Large intestine (tissue), 12 donors: ENCODE results near the gene LMLN. TPM values are rescaled to one million over a fixed set of nuclear protein-coding genes. Genes with fewer than 3 reads are reported as not detected.
"Not testable (repeated sequence)": the region's sequence is repeated elsewhere in the genome, so short reads cannot be mapped to it uniquely, and the experiment has no call there.

Experiments used
- DNase-seq, 2 donors: peaks; one replicate each; pipeline versions ENCODE4 v3.0.0 to v3.0.0-alpha.2; 2013
- H3K27ac ChIP-seq: one replicate; pipeline ENCODE4 v1.5.1; 2013; ENCODE audit warnings: low read length
- H3K27me3 ChIP-seq: 2 replicates; pipeline ENCODE4 v1.6.1; 2013; ENCODE audit warnings: low read length; ENCODE audit not compliant: control insufficient read depth, insufficient read depth
- H3K36me3 ChIP-seq: 2 replicates; pipeline ENCODE4 v1.6.1; 2013; ENCODE audit warnings: low read length; ENCODE audit not compliant: control insufficient read depth, insufficient read depth
- H3K4me1 ChIP-seq: one replicate; pipeline ENCODE4 v1.6.1; 2013; ENCODE audit warnings: low read length; ENCODE audit not compliant: control insufficient read depth, insufficient read depth
- H3K4me3 ChIP-seq: one replicate; pipeline ENCODE4 v1.5.1; 2013; ENCODE audit warnings: low read length
- H3K9me3 ChIP-seq: one replicate; pipeline ENCODE4 v1.6.1; 2013; ENCODE audit warnings: mild to moderate bottlenecking, low read depth, low read length, moderate library complexity; ENCODE audit not compliant: control insufficient read depth
- WGBS: methylation state at CpG from one replicate; pipeline ENCODE4 v1.1.5; 2013; ENCODE audit warnings: low lambda C conversion rate; ENCODE audit not compliant: insufficient coverage; 5-methylcytosine and 5-hydroxymethylcytosine counted together
- long read RNA-seq, 11 donors: transcript quantifications; one replicate each; lab custom pipeline, GENCODE V29; 2026
- polyA plus RNA-seq: library from polyadenylated mRNA; unstranded; fragments of 120-200 nt; gene quantifications from one replicate; pipeline ENCODE4 v1.2.1, GENCODE V29; 2013

Gene LMLN, protein sequence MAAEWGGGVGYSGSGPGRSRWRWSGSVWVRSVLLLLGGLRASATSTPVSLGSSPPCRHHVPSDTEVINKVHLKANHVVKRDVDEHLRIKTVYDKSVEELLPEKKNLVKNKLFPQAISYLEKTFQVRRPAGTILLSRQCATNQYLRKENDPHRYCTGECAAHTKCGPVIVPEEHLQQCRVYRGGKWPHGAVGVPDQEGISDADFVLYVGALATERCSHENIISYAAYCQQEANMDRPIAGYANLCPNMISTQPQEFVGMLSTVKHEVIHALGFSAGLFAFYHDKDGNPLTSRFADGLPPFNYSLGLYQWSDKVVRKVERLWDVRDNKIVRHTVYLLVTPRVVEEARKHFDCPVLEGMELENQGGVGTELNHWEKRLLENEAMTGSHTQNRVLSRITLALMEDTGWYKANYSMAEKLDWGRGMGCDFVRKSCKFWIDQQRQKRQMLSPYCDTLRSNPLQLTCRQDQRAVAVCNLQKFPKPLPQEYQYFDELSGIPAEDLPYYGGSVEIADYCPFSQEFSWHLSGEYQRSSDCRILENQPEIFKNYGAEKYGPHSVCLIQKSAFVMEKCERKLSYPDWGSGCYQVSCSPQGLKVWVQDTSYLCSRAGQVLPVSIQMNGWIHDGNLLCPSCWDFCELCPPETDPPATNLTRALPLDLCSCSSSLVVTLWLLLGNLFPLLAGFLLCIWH
- 4.9 TPM for polyA plus RNA-seq
- long read RNA-seq, donor 1, partial matches to known transcripts: 0 of 1 reads
- long read RNA-seq, donor 1, other reads (novel, unspliced or antisense): 0 of 1 reads
- long read RNA-seq, donor 2: 0 reads
- long read RNA-seq, donor 3: 0 reads
- long read RNA-seq, donor 4, partial matches to known transcripts: 0 of 1 reads
- long read RNA-seq, donor 4, other reads (novel, unspliced or antisense): 0 of 1 reads
- long read RNA-seq, donor 5: 0 reads
- long read RNA-seq, donor 6: 0 reads
- long read RNA-seq, donor 7: 0 reads
- long read RNA-seq, donor 8, partial matches to known transcripts: 0 of 1 reads
- long read RNA-seq, donor 8, other reads (novel, unspliced or antisense): 0 of 1 reads
- long read RNA-seq, donor 9: 0 reads
- long read RNA-seq, donor 10, partial matches to known transcripts: 0 of 1 reads
- long read RNA-seq, donor 10, other reads (novel, unspliced or antisense): 0 of 1 reads
- long read RNA-seq, donor 11: 0 reads

DNA sequence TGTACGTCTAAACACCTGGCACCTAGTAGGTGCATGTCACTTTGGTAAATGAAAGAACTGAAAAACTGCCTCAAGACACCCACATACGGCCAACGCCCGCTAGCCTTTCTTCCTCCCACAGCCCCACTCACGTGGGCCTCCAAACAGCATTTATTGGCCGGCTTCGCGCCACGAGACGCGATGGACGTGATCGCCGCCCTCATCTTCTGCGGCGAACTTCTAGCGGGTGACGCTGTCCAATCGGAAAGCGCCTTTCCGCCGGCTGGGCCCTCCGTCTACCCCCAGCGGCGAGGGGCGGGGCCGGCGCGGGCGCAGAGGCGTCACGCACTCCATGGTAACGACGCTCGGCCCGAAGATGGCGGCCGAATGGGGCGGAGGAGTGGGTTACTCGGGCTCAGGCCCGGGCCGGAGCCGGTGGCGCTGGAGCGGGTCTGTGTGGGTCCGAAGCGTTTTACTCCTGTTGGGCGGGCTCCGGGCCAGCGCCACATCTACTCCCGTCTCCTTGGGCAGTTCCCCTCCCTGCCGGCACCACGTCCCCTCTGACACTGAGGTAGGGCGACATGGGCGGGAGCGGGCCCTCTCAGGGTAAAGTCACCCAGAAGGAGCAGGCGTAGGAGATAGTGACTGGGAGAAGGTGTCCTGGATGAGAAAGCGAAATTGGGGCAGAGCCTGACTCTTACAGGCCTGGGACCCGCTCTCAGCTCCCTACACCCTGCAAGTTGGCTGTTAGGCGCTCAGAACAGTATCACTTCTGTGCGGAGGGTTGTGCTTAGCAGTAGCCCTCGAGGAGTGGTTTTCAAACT lies at the start of gene LMLN:
LMLN (plus strand) TSS at position 327 of the 803 bp plus-strand sequence; CDS start at position 356, 29 bp downstream.
- H3K4me1 ChIP-seq: peaks cover 7% of the 10 kb centered on the region
- DNase-seq: peak; percentile 96 to 97
- no peaks in the 10 kb centered on the region for H3K27me3 ChIP-seq
- H3K9me3 ChIP-seq: no peaks in the 10 kb centered on the region
- peaks cover 16% of the 10 kb centered on the region for H3K36me3 ChIP-seq
- H3K27ac ChIP-seq: peak within 1 kb of the TSS; percentile 36
- no CpG with 5 or more reads among the region's 62 CpGs for WGBS
- H3K4me3 ChIP-seq: peak within 1 kb of the TSS; percentile 59

DNA sequence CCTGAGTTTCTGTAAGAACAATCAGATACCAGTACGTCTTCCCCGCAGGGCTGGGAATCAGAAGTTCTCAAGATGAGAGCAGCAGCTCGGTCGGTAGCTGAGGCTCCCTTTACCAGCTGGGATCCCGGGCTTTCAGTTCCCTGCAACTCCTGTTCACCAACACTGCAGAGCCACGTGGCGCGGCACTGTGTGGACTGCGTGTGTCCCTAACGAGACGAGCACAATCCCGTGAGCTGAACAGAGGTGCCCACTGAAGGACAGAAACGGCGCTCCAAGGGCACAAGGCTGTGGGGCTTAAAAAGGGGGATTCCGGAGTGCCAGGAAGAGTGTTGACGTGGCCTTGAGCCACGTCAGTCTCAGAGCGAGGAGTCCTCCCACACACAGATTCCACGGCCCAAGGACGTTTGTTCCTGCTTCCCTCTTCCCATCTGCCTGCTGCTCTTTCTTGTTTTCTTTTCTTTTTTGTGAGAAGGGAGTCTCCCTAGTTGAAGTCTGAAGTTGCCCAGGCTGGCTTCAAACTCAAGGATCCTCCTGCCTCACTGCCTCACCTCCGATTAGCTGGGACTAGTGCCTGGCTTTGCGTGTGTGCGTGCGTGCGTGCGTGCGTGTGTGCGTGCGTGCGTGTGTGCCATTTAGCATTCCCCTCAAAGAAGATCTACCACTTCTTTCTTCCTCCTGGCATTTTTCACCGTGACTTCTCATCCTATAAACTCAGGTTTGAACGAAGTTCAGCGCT lies 47.1 kb upstream of the LMLN start:
- Histone ChIP-seq H3K27ac (no peak overlapping the region), H3K4me1 (no peaks in the 10 kb centered on the region), H3K27me3 (no peaks in the 10 kb centered on the region), H3K4me3 (no peak overlapping the region), H3K36me3 (no peaks in the 10 kb centered on the region), H3K9me3 (no peaks in the 10 kb centered on the region)
- WGBS: 91% methylated on average over 6 of the region's 33 CpGs
- no peak for DNase-seq

DNA sequence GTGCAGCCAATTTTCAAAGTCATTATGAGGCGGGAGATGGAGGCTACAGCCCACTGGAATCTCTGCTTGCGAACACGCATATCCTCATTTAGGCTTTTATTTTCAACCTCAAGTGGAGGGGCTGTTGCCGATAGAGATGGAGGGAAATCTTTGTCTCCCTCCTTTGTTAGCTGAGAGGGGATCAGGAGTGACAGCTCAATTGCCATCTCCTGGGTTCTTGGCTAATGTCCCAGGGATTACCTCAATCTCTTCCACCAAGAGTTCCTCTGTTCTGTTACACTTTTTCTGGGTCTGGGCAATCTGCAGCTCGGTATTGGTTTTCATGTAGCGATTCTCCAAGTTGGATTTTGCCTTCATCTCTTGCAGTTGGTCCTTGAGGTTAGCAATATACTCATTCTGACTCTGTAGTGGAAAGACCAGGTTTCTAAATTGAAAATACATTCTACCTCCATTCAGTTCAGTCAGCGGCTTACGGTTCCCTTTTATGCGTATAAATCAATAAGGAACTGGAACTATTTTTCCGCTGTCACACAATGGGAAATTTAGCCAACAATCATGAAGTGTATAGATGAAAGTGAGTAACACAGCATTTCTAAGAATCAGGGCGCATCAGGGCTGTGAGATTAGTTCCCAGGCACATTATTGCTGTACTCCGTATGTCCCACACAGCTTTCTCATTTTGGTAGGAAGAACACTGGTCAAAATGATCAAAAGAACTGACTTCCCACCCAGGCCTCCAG lies 46.2 kb upstream of the LMLN start:
- Histone ChIP-seq H3K9me3 (no peaks in the 10 kb centered on the region), H3K36me3 (no peaks in the 10 kb centered on the region), H3K4me3 (no peak overlapping the region), H3K4me1 (no peaks in the 10 kb centered on the region), H3K27me3 (no peaks in the 10 kb centered on the region), H3K27ac (no peak overlapping the region)
- no CpG with 5 or more reads among the region's 12 CpGs for WGBS
- no peak for DNase-seq

DNA sequence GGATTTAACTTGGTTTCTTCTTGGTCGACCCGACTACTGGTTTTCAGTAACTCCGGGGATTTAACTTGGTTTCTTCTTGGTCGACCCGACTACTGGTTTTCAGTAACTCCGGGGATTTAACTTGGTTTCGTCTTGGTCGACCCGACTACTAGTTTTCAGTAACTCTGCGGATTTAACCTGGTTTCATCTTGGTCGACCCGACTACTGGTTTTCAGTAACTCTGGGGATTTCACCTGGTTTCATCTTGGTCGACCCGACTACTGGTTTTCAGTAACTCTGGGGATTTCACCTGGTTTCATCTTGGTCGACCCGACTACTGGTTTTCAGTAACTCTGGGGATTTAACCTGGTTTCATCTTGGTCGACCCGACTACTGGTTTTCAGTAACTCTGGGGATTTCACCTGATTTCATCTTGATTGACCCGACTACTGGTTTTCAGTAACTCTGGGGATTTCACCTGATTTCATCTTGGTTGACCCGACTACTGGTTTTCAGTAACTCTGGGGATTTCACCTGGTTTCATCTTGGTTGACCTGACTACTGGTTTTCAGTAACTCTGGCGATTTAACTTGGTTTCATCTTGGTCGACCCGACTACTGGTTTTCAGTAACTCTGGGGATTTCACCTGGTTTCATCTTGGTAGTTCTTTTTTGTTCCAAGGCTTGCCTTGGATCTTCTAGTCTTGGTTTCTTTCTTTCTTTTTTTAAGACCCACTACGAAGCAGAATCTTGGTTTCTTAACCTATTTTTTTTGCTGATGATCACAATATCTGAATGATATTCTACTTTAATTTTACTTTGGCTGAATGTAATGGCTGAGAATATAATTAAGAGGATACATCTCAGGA lies 38.4 kb upstream of the LMLN start:
- not testable (repeated sequence) for H3K36me3 ChIP-seq, H3K4me1 ChIP-seq, H3K9me3 ChIP-seq, H3K4me3 ChIP-seq, DNase-seq, H3K27ac ChIP-seq, H3K27me3 ChIP-seq
- WGBS: 100% methylated on average over 6 of the region's 24 CpGs

DNA sequence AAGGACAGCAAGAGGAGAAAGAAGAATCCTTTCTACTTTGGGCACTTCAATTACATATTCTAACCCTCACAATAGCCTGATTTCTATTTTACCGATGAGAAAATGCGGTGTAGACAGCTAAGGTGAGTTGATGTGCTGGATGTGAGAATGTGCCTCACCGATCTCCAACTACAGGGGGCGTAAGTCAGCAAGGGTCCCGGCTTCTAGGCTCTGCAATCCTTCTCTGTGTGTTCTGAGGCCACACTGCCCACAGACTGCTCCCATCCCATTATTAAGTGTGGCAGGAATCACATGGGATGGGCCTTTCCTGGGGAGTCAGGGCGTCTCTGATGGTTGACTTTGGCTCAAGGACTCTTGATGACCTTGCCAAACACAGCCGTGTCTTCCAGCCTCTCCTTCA lies 33.6 kb upstream of the LMLN start:
- no peak for DNase-seq
- H3K36me3 ChIP-seq: no peaks in the 10 kb centered on the region
- H3K27ac ChIP-seq: no peak overlapping the region
- no peaks in the 10 kb centered on the region for H3K27me3 ChIP-seq
- H3K4me3 ChIP-seq: no peak overlapping the region
- WGBS: no CpG with 5 or more reads among the region's 7 CpGs
- no peaks in the 10 kb centered on the region for H3K9me3 ChIP-seq
- no peaks in the 10 kb centered on the region for H3K4me1 ChIP-seq

DNA sequence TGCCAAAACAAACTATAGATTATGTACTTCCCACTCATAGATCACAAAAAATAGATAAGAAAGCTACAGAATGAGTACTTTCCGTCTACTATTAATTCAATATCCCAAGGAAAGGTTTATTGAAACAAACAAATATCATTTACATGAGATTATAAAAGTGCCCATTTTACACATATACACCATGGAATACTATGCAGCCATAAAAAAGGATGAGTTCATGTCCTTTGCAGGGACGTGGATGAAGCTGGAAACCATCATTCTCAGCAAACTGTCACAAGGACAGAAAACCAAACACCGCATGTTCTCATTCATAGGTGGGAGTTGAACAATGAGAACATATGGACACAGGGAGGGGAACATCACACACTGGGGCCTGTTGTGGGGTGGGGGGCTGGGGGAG lies 32.4 kb upstream of the LMLN start:
- not testable (repeated sequence) for H3K27me3 ChIP-seq, H3K9me3 ChIP-seq, H3K36me3 ChIP-seq, H3K27ac ChIP-seq, H3K4me1 ChIP-seq, H3K4me3 ChIP-seq, DNase-seq
- WGBS: no CpG with 5 or more reads among the region's 3 CpGs

DNA sequence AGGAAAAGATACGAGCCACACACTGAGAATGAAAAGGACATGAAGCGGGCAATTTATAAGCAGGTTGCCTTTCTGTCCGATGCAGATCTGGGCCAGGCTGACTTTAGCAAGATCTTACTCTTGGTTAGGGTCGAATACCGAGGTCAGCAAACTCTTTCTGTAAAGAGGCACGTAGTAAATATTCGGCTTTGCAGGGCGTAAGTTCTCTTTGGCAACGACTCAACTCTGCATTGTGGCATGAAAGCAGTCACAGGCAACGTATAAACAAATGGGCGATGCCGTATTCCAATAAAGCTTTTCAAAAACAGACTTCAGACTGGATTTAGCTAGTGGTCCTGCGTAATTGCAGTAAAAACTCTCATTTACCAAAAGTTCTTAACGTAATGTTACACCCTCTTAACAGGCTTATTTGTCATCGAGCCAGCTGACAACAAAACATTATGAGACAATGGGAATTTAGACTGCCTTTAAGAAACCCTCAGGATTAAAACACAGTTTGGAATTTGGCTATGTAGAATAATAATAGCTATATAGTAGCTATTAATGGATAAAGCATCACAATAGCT lies 23.1 kb upstream of the LMLN start:
- DNase-seq: no peak
- 81% methylated on average over 5 of the region's 15 CpGs for WGBS
- Histone ChIP-seq H3K36me3 (peaks cover 2% of the 10 kb centered on the region), H3K4me1 (no peaks in the 10 kb centered on the region), H3K4me3 (no peak overlapping the region), H3K27ac (no peak overlapping the region), H3K27me3 (no peaks in the 10 kb centered on the region), H3K9me3 (no peaks in the 10 kb centered on the region)

DNA sequence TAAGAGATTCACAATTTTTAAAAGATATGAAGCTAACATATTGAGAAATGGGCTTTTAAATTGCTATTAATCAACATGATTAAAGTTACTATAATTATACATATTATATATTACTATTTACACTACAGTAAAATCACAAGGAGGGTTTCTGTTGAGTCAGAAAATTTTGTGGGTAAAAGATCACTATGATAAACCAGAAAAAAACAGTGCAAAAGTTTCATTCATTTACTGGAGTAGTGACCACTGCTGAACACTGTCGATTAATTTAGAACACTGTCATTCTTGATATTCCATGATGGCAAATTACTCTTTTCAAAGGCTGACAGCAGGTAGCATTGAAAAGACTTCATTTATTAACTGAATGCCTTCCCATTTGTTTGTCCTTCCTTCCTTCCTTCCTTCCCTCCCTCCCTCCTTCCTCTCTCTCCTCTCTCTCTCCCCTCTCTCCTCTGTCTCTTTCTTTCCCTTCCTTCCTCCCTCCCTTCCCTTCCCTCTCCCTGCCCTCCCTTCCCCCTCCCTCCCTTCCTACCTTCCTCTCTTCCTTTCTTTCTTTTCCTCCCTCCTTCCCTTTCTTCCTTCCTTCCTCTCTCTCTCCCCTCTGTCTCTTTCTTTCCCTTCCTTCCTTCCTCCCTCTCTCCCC lies 19.2 kb upstream of the LMLN start:
- H3K27ac ChIP-seq: no peak overlapping the region
- WGBS: no CpG with 5 or more reads among the region's 1 CpG
- H3K9me3 ChIP-seq: no peaks in the 10 kb centered on the region
- no peaks in the 10 kb centered on the region for H3K4me1 ChIP-seq
- DNase-seq: no peak
- H3K36me3 ChIP-seq: peaks cover 2% of the 10 kb centered on the region
- no peak overlapping the region for H3K4me3 ChIP-seq
- H3K27me3 ChIP-seq: no peaks in the 10 kb centered on the region
